Mesodermal cell (in vitro differentiated cells): Measurements from ENCODE around the gene UMOD.
"Not testable (repeated sequence)": the region's sequence is repeated elsewhere in the genome, so short reads cannot be mapped to it uniquely, and the experiment has no call there.

ENCODE experiments used
- H3K27ac ChIP-seq: 2 replicates; pipeline ENCODE4 v1.7.0; 2013; ENCODE audit warnings: mild to moderate bottlenecking, low read depth, low read length, moderate library complexity; ENCODE audit not compliant: severe bottlenecking
- H3K36me3 ChIP-seq: 2 replicates; pipeline ENCODE4 v1.7.1; 2013; ENCODE audit warnings: mild to moderate bottlenecking, low read length, moderate library complexity; ENCODE audit not compliant: control insufficient read depth, insufficient read depth
- H3K4me1 ChIP-seq: one replicate; pipeline ENCODE4 v1.7.1; 2013; ENCODE audit warnings: mild to moderate bottlenecking, low read length; ENCODE audit not compliant: insufficient read depth, control insufficient read depth, poor library complexity, severe bottlenecking
- H3K4me3 ChIP-seq: 2 replicates; pipeline ENCODE4 v1.7.0; 2013; ENCODE audit warnings: low read length, control low read depth, mild to moderate bottlenecking; ENCODE audit not compliant: insufficient read depth, poor library complexity, severe bottlenecking; ENCODE audit errors: extremely low read depth
- H3K9me3 ChIP-seq: 2 replicates; pipeline ENCODE4 v1.7.1; 2013; ENCODE audit warnings: mild to moderate bottlenecking, low read length, moderate library complexity; ENCODE audit not compliant: control insufficient read depth
- WGBS, 2 experiments: methylation state at CpG; one replicate each; pipeline ENCODE4 v1.1.5; 2013; ENCODE audit warnings: missing lambda C conversion rate in 2 of 2; ENCODE audit not compliant: insufficient coverage in 2 of 2; 5-methylcytosine and 5-hydroxymethylcytosine counted together

The UMOD gene

DNA sequence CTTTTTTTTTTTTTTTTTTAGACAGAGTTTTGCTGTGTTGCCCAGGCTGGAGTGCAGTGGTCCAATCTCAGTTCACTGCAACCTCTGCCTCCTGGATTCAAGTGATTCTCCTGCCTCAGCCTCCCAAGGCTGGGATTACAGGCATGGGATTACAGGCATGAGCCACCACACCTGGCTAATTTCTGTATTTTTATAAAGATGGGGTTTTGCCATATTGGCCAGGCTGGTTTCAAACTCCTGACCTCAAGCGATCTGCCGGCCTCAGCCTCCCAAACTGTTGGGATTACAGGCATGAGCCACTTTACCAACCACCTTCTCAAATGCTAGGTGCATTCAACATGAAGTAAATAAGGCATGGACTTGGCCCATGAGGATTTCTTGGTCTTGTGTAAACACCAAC, 31.5 kb downstream of the UMOD start:
- H3K27ac ChIP-seq, H3K4me1 ChIP-seq, H3K4me3 ChIP-seq, H3K9me3 ChIP-seq, H3K36me3 ChIP-seq: not testable (repeated sequence)
- 83% methylated on average over 1 of the region's 2 CpGs; no CpG with 5 or more reads in 1 of the 2 experiments for WGBS, 2 experiments

DNA sequence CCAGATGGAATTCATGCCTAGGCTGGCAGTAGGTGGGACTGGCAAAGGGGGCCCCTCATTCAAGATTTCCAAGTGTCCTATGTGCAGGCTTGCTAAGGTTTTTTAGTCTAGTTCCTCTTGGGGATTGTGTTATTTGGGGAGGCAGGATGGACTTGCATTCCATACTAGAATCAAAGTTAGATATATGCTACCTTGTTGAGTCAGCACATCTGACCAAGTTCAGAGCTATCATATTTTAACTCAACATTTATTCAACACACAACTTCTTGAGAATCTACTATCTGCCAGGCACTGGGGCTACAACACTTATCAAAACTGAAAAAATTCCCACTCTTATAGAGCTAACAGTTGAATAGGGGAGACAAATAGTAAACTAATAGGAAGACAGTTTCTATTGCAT, 31.9 kb downstream of the UMOD start:
- Histone ChIP-seq H3K4me1 (no peaks in the 10 kb centered on the region), H3K4me3 (no peak overlapping the region), H3K27ac (no peak overlapping the region), H3K36me3 (no peaks in the 10 kb centered on the region), H3K9me3 (no peaks in the 10 kb centered on the region)

DNA sequence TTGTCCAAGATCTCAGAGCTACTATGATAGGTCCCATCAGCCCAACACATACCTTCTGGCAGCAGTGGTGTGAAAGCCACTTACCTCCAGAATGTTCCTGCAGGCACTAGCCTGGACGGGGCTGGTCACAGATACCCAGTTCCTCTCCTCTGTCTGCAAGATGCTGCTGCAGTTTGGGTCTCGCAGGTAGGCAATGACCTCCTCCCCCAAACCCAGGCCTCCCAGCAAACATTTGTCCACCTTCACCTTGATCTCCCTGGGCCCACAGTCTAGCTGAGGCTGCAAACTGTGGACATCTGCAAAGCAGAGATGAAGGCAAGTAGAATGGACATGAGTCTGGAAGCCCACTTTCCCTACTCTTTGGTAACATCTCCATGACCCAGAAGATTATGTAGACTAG, 32.3 kb downstream of the UMOD start:
- no peaks in the 10 kb centered on the region for H3K4me1 ChIP-seq
- no peak overlapping the region for H3K27ac ChIP-seq
- no peaks in the 10 kb centered on the region for H3K9me3 ChIP-seq
- no peak overlapping the region for H3K4me3 ChIP-seq
- no peaks in the 10 kb centered on the region for H3K36me3 ChIP-seq
- WGBS, 2 experiments, result 60 to 71% methylated on average over 1 of the region's 2 CpGs

DNA sequence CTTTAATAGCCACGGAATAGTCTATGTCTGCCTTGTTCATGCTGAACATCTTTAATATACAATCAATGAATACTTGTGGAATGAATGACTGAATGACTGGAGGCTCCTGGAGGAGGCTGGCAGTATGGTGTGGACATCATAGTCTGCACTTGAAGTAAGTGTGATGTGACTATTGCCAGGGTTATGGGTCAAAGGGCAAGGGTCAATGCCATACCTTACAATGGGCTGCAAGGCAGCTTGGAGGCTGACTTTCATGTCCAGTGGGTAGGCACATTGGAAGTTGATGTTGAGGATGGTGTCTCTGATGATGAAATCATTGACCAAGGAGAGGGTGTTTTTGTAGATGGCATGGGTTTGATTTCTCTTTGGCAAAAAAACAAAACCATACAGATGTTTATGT, 33.1 kb downstream of the UMOD start:
- Histone ChIP-seq H3K4me3 (no peak overlapping the region), H3K27ac (no peak overlapping the region), H3K36me3 (no peaks in the 10 kb centered on the region), H3K9me3 (no peaks in the 10 kb centered on the region), H3K4me1 (no peaks in the 10 kb centered on the region)
- no CpG with 5 or more reads among the region's 1 CpG for WGBS, 2 experiments

DNA sequence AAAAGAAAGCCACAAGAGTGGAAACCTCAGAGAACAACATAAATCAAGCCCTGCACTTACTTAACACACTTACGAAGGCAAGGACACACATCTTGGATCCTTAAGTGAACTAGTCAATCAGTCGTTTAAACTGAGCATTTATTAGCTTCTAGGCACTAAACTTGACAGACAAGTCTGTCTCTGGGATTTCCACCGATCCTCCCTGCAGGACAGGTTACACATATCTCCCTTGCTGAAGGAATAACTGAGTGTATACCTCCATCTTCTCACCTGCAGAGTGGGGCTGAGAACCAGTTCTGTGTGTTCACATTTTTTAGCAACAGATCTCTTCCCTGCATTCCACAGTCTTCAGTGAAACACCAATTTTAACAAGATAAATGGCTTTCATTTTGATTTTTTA, 34.1 kb downstream of the UMOD start:
- Histone ChIP-seq H3K4me1 (no peaks in the 10 kb centered on the region), H3K27ac (no peak overlapping the region), H3K36me3 (no peaks in the 10 kb centered on the region), H3K4me3 (no peak overlapping the region), H3K9me3 (no peaks in the 10 kb centered on the region)
- 83 to 85% methylated on average over 2 to 3 of the region's 3 CpGs for WGBS, 2 experiments

DNA sequence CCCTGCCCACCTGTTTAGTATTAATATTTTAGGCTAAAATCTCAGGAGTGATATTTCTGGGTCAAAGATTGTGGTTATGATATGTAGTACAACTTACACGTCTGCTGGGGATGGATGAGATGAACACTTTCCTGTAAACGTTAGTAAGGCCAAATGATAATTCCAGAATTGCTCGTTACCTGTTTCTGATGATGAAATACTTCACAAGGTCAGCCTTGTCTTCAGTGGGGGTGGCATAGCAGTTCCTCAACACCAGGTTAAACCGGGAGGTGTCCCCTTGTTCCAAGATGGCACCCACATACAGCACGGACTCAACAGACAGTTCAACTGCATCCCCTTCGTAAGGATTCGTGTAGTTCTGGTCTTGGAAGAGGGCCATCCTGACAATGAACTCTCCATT, 34.5 kb downstream of the UMOD start:
- no peaks in the 10 kb centered on the region for H3K36me3 ChIP-seq
- 91 to 97% methylated on average over 7 of the region's 7 CpGs for WGBS, 2 experiments

DNA sequence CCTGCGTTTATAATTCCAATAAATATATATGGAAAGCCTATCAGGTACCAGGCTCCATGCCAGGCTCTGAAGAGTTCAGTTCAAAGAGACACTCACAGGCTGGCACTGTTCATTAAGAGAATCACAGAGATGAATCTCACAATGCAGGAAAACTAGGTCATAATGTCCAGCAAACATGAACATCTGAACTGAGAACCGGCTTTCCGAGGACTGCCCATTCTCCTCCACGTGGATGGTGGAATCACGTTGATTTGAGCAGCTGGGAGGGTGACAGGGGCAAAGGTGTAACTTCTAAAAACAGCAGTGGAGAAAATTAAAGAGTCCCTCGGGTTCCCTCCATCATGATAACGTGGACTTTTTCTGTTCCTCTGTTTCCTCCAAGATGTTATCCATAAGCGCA, 35.4 kb downstream of the UMOD start:
- WGBS, 2 experiments, result 80% methylated on average over 6 to 7 of the region's 8 CpGs

More for the DNA sequence above, 34.5 kb downstream of the UMOD start:
- Histone ChIP-seq H3K9me3 (no peaks in the 10 kb centered on the region), H3K27ac (no peak overlapping the region), H3K4me3 (no peak overlapping the region), H3K4me1 (no peaks in the 10 kb centered on the region)

DNA sequence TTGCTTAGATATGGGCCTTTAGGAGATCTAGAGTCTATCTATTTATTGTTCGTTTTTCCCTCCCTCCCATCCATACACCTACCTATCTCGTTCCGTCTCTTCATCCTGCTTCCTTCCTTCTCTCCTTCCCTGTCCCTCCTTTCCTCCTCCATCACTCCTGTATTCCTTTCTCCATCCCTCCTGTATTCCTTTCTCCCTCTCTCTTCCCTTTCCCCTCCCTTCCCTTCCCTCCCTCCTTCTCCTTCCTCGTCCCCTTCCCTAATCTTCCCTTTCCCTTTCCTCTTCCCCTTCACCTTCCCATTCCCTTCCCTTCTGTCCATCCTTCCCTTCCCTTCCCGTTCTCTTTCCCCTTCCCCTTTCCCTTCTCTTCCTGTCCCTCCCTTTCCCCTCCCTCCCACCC, 35.8 kb downstream of the UMOD start:
- 81 to 86% methylated on average over 4 of the region's 5 CpGs for WGBS, 2 experiments

More for the DNA sequence above, 35.4 kb downstream of the UMOD start:
- Histone ChIP-seq H3K4me3 (no peak overlapping the region), H3K9me3 (no peaks in the 10 kb centered on the region), H3K36me3 (no peaks in the 10 kb centered on the region), H3K4me1 (no peaks in the 10 kb centered on the region), H3K27ac (no peak overlapping the region)

DNA sequence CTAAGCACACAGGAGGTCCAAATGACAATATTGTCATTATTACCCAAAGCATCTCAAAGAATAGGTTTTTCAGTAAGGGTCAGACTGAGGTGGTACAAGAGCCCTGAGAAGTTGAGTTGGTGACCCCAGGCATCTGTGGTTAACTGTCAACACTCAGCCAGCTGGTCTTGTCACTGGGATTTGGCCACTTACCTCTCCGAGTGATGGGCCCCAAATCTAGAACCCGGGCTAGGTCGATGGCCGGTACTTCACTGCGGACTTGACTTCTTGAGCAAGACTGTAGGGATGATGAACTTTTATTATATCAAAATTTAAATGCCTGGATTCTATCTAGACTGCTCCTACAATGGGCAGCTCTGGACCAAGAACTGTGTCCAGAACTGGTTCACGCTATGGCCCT, 36.8 kb downstream of the UMOD start:
- Histone ChIP-seq H3K27ac (no peak overlapping the region), H3K4me3 (no peak overlapping the region), H3K9me3 (no peaks in the 10 kb centered on the region), H3K36me3 (no peaks in the 10 kb centered on the region), H3K4me1 (no peaks in the 10 kb centered on the region)
- WGBS, 2 experiments, result 90 to 100% methylated on average over 2 of the region's 6 CpGs

More for the DNA sequence above, 35.8 kb downstream of the UMOD start:
- Histone ChIP-seq H3K4me3 (no peak overlapping the region), H3K9me3 (no peaks in the 10 kb centered on the region), H3K4me1 (no peaks in the 10 kb centered on the region), H3K27ac (no peak overlapping the region), H3K36me3 (no peaks in the 10 kb centered on the region)

DNA sequence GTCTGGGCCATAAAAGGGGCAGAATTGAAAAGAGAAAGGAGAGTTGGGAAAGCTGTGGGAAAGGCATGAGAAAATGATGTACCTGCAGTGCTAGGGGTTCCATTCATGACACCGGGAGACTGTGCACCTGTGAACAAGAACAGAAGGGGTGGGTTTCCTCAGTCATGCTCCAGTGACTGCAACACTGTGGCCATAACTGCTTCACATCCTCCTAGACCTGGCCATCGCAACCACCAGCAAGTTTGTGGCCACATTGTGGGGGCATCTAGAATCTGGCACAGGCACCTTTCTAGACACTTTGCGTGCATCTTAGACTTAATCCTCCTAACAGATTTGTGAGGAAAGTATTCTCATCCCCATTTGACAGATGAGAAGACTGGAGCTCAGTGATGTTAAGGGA, 37.9 kb downstream of the UMOD start:
- H3K4me1 ChIP-seq, result no peaks in the 10 kb centered on the region
- H3K27ac ChIP-seq, result no peak overlapping the region
- no peaks in the 10 kb centered on the region for H3K36me3 ChIP-seq
- H3K9me3 ChIP-seq, result no peaks in the 10 kb centered on the region
- no peak overlapping the region for H3K4me3 ChIP-seq
- WGBS, 2 experiments, result 70 to 74% methylated on average over 2 to 3 of the region's 3 CpGs

DNA sequence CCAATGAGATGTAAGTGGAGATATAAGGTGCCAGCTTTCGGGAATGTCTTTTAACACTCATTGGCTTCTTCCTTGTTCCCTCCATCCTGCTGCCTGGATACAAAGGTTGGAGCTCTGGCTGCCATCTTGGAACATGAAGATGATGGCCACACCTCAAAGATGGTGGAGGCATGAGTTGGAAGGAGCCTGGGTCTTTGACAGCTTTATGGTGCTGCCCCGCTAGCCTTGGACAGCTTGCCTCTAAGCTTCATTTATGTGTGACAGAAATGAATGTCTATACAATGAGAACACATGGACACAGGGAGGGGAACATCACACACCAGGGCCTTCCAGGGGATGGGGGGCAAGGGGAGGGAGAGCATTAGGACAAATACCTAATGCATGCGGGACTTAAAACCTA, 38.8 kb downstream of the UMOD start:
- Histone ChIP-seq H3K27ac (no peak overlapping the region), H3K9me3 (no peaks in the 10 kb centered on the region), H3K36me3 (no peaks in the 10 kb centered on the region), H3K4me1 (no peaks in the 10 kb centered on the region), H3K4me3 (no peak overlapping the region)
- WGBS, 2 experiments, result no CpG with 5 or more reads among the region's 3 CpGs
